Heart left ventricle (tissue), 16 donors: ENCODE results near the gene VILL. TPM values are rescaled to one million over a fixed set of nuclear protein-coding genes. Genes with fewer than 3 reads are reported as not detected.

ENCODE experiments used
- ATAC-seq, 4 donors: fragments of 200-7000 bp; cut with Tn5 transposase; one replicate each; pipeline ENCODE4 v1.9.1; 2020 to 2022; ENCODE audit warnings: moderate library complexity in 4 of 4, mild to moderate bottlenecking in 3 of 4, moderate number of reproducible peaks in 1 of 4
- DNase-seq, 5 donors: peaks; one replicate each; pipeline ENCODE4 v3.0.0-alpha.2; 2020
- H3K27ac ChIP-seq, 12 donors: fragments of 200-600 bp; sonication (generic) in 4 of 12; one replicate each; pipeline versions ENCODE4 v1.5.0 to v1.8.0; 2016 to 2022; ENCODE audit warnings: mild to moderate bottlenecking in 2 of 12
- H3K27me3 ChIP-seq, 9 donors: fragments of 200-600 bp; sonication (generic) in 2 of 9; one replicate each; pipeline versions ENCODE4 v1.5.1 to v1.8.0; 2016 to 2022; ENCODE audit warnings: mild to moderate bottlenecking in 3 of 9
- H3K36me3 ChIP-seq, 9 donors: fragments of 200-600 bp; sonication (generic) in 2 of 9; one replicate each; pipeline versions ENCODE4 v1.5.0 to v1.8.0; 2018 to 2022; ENCODE audit warnings: mild to moderate bottlenecking in 2 of 9
- H3K4me1 ChIP-seq, 12 donors: fragments of 200-600 bp; sonication (generic) in 4 of 12; one replicate each; pipeline versions ENCODE4 v1.5.0 to v1.8.0; 2016 to 2022; ENCODE audit warnings: mild to moderate bottlenecking in 3 of 12
- H3K4me3 ChIP-seq, 12 donors: fragments of 200-600 bp; sonication (generic) in 4 of 12; one replicate each; pipeline versions ENCODE4 v1.5.0 to v1.8.0; 2017 to 2022; ENCODE audit warnings: mild to moderate bottlenecking in 9 of 12, moderate library complexity in 4 of 12
- H3K9me3 ChIP-seq, 12 donors: fragments of 200-600 bp; sonication (generic) in 4 of 12; one replicate each; pipeline versions ENCODE4 v1.5.0 to v1.8.0; 2016 to 2022; ENCODE audit warnings: mild to moderate bottlenecking in 1 of 12
- POLR2A ChIP-seq, 2 donors: fragments of 450-650 bp; IDR thresholded peaks; one replicate each; pipeline ENCODE4 v1.6.1; 2017; ENCODE audit warnings: antibody characterized with exemption in 2 of 2, mild to moderate bottlenecking in 2 of 2, moderate library complexity in 2 of 2
- WGBS, 4 donors: extraction: QIAGEN DNeasy Blood & Tissue Kit in 2 of 4; methylation state at CpG; one replicate each; pipeline versions ENCODE4 v1.1.5 to v1.1.7; 2013 to 2018; 5-methylcytosine and 5-hydroxymethylcytosine counted together
- intact Hi-C, 10 donors: fragments of 100-400 bp; cut with DNase I; formaldehyde crosslinking; loops; one replicate each; pipeline versions ENCODE4 v1.11.1 to v1.14.2; 2022
- polyA plus RNA-seq, 2 donors: library from polyadenylated mRNA; stranded (reverse); fragments of 200-250 nt; gene quantifications; one replicate each; pipeline ENCODE4 v1.2.3, GENCODE V29; 2013
- total RNA-seq, 9 donors: library from RNA; depleted of rRNA in 2 of 9; stranded (reverse); fragments of >200 nt in 2 of 9; fragmentation: NEBNext Ultra II Directional in 3 of 9; extraction: Animal tissue kit (Norgen Biotek cat#: 25700) in 3 of 9; gene quantifications; one replicate each; pipeline versions ENCODE4 v1.1.0 to v1.2.4, GENCODE V29; 2016 to 2023
- TF ChIP-seq, protein P1 (sequence below), 12 donors: fragments of 200-600 bp; sonication (generic) in 4 of 12; IDR thresholded peaks; one replicate each; pipeline versions ENCODE4 v1.5.0 to v1.8.0; 2018 to 2022; ENCODE audit warnings: antibody characterized with exemption in 12 of 12, mild to moderate bottlenecking in 5 of 12
- donor health status: ischemic (EF 13 %, LVEDD 7.1; RV severe dilation, severe dysfunction).
- donor health status: healthy with polysubstance abuse.
- donor health status: DM: no; HTN: yes; CAD: no.
- donor health status: DM: no; HTN: no; CAD: no.
- donor health status: ischemic (EF 25% LVEDD 6.9; RV normal size, moderate dysfunction).
- donor health status: ischemic (EF 25% LVEDD 5.7; RV mildly dilated, moderate dysfunction).
- donor health status: healthy.
- donor health status: DM: yes; HTN: yes; CAD: no.
- donor health status: ischemic (EF 35%, LVEDD 5.7; RV mildly dilated, moderate dysfunction).
- donor health status: nonischemic (EF 11% LVEDD 7.7; RV severe dilation, severe dysfunction).
- donor health status: DM: yes; HTN: yes; CAD: no.
- donor health status: PGD.
- donor health status: ischemic (EF 29% LVEDD 5.4; RV normal size, mild dysfunction).
- donor health status: nonischemic (EF 23%, LVEDD 6.1; RV moderate dilation, normal function).

VILL gene
- total and polyA plus RNA-seq, 11 donors, result 1.1 to 6.3 (median 2.7) TPM

DNA sequence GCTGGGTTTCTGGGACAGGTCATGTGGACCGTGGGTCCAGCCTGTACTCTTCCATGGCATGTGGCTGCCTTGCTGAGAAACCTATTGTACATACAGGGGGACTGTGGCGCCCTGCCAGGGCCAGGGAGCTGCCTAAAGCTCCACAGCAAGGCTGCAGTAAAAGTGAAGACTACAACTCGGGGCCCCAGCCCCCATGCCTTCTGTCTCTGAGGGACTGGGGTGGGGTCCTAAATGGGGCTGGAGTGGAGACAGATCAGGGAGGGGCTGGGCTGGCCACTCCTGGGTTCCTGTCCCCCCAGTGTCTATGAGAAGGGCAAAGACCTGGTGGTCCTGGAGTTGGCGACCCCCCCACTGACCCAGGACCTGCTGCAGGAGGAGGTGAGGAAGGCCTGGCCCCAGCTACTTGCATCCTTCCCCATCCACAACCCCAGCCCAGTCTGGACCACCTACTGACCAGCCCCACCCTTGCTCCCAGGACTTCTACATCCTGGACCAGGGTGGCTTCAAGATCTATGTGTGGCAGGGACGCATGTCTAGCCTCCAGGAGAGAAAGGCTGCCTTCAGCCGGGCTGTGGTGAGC, 7.3 kb downstream of the VILL start:
- peak overlapping the region in 11 of 12 donors; percentile 81 to 97 (median 89) for H3K27ac ChIP-seq
- DNase-seq (peak in 1 of 5 donors; percentile 43), ATAC-seq (no peak)
- peaks cover 0 to 14% (median 3%) of the 10 kb centered on the region in 9 donors for H3K36me3 ChIP-seq
- peaks cover 0 to 55% (median 24%) of the 10 kb centered on the region in 12 donors for H3K4me1 ChIP-seq
- no peaks in the 10 kb centered on the region for H3K27me3 ChIP-seq
- peak overlapping the region in 4 of 12 donors; percentile 46 to 60 (median 56) for H3K4me3 ChIP-seq
- 80 to 94% (median 90%) methylated on average over 5 to 6 of the region's 6 CpGs for WGBS, 4 donors
- H3K9me3 ChIP-seq, result no peaks in the 10 kb centered on the region
- intact Hi-C loops, result no loop called here
- TF ChIP-seq, protein P1, sequence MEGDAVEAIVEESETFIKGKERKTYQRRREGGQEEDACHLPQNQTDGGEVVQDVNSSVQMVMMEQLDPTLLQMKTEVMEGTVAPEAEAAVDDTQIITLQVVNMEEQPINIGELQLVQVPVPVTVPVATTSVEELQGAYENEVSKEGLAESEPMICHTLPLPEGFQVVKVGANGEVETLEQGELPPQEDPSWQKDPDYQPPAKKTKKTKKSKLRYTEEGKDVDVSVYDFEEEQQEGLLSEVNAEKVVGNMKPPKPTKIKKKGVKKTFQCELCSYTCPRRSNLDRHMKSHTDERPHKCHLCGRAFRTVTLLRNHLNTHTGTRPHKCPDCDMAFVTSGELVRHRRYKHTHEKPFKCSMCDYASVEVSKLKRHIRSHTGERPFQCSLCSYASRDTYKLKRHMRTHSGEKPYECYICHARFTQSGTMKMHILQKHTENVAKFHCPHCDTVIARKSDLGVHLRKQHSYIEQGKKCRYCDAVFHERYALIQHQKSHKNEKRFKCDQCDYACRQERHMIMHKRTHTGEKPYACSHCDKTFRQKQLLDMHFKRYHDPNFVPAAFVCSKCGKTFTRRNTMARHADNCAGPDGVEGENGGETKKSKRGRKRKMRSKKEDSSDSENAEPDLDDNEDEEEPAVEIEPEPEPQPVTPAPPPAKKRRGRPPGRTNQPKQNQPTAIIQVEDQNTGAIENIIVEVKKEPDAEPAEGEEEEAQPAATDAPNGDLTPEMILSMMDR (IDR thresholded peaks at IDR 0.05), result no peak
- no peak for TF ChIP-seq POLR2A (IDR thresholded peaks at IDR 0.05)

DNA sequence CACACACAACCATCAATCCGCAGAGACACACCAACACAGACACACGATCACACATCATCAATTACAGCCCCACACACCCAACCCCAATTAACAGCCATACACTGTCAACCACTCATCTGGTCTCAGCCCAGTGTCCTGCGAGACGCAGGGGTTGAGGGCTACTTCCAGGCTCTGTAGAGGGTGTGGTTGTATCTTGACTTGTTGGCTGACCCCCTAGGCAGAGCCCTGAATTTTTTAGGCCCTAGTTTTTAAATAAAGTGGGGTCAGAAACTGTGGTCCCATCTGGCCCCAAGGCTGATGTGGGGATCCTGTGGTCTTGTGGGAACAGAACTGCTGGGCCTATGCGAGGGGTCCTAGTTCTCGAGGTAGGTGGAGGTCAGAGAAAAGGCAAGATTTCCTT, 9.2 kb downstream of the VILL start:
- 93 to 97% (median 94%) methylated on average over 6 of the region's 6 CpGs for WGBS, 4 donors
- DNase-seq (peak in 1 of 5 donors; percentile 18), ATAC-seq (no peak)
- no peaks in the 10 kb centered on the region for H3K27me3 ChIP-seq
- intact Hi-C loops, result loop anchor here in 3 of 10 donors (5.0 to 10.0 kb wide), 4 partner anchors 115 to 477 kb away; no protein-coding TSS in a partner anchor
- H3K4me1 ChIP-seq, result peaks cover 0 to 51% (median 23%) of the 10 kb centered on the region in 12 donors
- H3K9me3 ChIP-seq, result no peaks in the 10 kb centered on the region
- H3K27ac ChIP-seq, result no peak overlapping the region
- TF ChIP-seq POLR2A (IDR thresholded peaks at IDR 0.05), result no peak
- TF ChIP-seq, protein P1 (IDR thresholded peaks at IDR 0.05), result no peak
- H3K4me3 ChIP-seq, result no peak overlapping the region
- peaks cover 0 to 14% (median 3%) of the 10 kb centered on the region in 9 donors for H3K36me3 ChIP-seq

DNA sequence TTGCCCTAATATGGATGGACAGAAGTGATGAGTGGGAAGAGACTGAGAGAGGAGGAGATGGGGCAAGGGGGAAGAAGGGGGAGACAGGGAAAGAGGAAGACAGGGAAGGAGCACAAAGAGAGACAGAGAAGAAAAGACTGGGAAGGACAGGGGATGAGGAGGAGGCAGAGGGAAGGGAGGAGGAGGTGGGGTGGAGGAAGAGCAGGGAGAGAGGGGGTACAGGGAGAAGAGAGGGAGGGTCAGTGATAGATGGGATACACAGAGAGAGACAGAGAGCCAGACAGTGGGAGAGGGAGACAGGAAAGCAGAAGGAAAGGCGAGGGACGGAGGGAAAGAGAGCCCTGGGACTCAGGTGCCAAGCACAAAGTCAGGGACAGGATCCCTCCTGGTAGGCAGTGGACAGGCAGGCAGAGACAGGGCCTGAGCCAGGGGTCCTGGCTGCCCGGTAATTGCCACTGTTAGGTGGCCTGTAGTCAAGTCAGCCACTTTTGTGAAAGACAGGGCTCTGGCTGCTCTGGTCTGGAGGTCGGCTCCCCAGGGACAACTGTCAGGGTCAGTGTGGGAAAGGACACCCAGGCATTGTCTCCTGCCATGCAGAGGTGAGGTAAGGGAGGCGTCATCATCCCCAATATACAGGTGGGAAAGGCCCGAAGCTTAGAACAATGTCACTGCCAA, 9.8 kb downstream of the VILL start:
- no peak overlapping the region for H3K27ac ChIP-seq
- WGBS, 4 donors, result 91 to 98% (median 94%) methylated on average over 5 to 6 of the region's 6 CpGs
- H3K4me1 ChIP-seq, result peaks cover 0 to 46% (median 20%) of the 10 kb centered on the region in 12 donors
- peak in 1 of 5 donors; percentile 24 for DNase-seq
- H3K9me3 ChIP-seq, result no peaks in the 10 kb centered on the region
- no peak for ATAC-seq
- no peaks in the 10 kb centered on the region for H3K27me3 ChIP-seq
- intact Hi-C loops, result loop anchor here in 3 of 10 donors (5.0 to 10.0 kb wide), 4 partner anchors 114 to 477 kb away; no protein-coding TSS in a partner anchor
- H3K36me3 ChIP-seq, result peaks cover 0 to 19% (median 3%) of the 10 kb centered on the region in 9 donors
- H3K4me3 ChIP-seq, result no peak overlapping the region
- TF ChIP-seq POLR2A (IDR thresholded peaks at IDR 0.05), result no peak
- TF ChIP-seq, protein P1 (IDR thresholded peaks at IDR 0.05), result no peak

- intact Hi-C loops, result loop anchor here in 3 of 10 donors (5.0 to 10.0 kb wide), 4 partner anchors 114 to 476 kb away; no protein-coding TSS in a partner anchor
- WGBS, 4 donors, result 90 to 97% (median 95%) methylated on average over 6 of the region's 6 CpGs
- H3K4me3 ChIP-seq, result no peak overlapping the region
- no peak for TF ChIP-seq POLR2A (IDR thresholded peaks at IDR 0.05)
- TF ChIP-seq, protein P1 (IDR thresholded peaks at IDR 0.05), result no peak
- peaks cover 0 to 40% (median 20%) of the 10 kb centered on the region in 12 donors for H3K4me1 ChIP-seq
- H3K9me3 ChIP-seq, result no peaks in the 10 kb centered on the region
- no peaks in the 10 kb centered on the region for H3K27me3 ChIP-seq
- H3K27ac ChIP-seq, result no peak overlapping the region
- no peak for ATAC-seq
- DNase-seq, result peak in 1 of 5 donors; percentile 21
- H3K36me3 ChIP-seq, result peaks cover 0 to 25% (median 4%) of the 10 kb centered on the region in 9 donors
These were observed 10.4 kb downstream of the VILL start for GRCh38 chr3:38000965-38001455.
